Measurements from ENCODE around the gene SNCA.

SNCA gene

DNA sequence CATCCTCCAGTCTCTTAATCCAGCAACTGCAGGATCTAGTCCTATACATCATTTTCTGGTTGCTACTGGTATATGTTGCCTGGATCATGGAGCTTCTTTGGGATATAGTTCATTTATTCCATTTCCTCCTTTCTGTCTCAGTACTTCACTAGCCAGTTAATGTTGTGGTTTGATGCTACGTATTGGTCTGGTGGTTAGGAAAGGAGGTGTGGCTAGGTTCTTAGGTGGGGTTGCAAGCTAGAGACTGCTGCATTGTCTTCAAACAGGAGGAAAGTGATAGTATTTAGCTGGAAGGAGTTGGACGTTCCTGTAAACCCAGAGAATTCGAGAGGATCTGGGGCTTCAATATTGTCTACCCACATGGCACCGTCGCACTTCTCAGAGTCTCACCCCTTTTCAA lies 129.5 kb downstream of the SNCA start:
- no peak for DNase-seq (ENCODE audit: low spot score)

DNA sequence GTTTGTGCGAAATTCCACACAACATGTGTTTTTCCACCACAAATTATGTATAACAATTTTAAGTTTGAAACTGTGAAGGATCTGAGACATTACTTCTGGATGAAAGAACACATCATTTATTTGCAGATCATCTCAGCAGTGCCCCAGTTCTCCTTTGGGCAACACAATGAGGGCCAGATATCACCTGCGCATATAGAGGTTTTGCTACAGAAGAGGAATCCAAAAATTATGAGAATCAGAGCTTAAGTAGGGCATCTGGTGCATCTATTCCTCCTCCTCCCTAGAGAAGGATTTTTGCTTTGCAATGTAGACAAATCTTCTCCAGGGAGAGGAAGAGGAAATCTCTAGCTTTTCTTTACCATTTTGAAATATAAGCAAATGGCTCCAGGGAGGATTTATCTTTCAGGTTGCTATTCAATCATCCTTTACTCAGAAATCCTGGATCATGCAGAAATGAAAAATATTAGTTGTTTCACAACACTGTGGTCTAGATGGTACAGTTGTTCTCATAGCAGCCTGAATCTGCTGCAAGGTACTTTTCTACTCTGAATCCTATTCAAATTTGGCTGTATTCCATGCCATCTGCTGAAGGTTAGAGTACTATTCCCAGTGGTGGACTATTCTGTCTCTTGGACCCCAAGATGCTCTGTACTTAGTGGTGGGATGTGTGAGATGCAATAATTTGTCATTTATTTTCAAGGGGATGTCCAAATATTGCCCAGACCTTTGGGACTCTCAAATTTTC lies 132.1 kb downstream of the SNCA start:
- DNase-seq (ENCODE audit: low spot score), result no peak

DNA sequence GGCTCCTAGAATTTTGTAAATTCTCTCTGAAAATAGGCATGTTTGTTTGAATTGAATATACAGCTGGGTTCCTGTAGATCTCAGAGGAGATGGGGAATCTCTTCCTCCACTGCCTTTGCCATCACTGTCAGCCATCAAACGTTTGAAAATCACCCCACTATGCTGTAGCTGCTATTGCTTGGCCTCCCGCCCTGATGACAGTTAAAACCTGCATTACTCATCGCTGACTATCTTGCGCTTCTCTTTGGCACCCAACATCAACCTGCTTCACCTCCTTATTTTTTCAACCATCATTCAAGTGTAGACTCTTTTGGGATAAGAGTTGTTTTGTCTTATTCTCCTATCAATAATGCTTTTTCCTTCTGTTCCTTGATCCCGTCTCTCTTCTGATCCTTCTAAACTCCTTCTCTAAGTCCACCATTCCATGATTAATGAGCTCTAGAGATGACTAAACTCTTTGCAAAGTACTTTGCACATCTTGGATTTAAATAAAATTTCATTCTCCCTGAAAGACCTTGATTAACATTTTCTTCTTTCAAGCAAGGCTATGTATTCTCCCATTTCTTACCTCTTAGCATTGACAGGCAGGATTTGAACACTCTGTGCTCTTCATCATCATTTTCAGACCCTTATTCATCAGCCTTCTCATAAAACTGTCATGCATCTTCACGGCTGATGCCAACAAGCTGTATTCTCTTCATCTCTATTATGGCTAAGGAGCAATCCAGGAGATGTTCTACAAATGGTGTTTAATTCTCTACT lies 133.0 kb downstream of the SNCA start:
- DNase-seq (ENCODE audit: low spot score), result no peak

DNA sequence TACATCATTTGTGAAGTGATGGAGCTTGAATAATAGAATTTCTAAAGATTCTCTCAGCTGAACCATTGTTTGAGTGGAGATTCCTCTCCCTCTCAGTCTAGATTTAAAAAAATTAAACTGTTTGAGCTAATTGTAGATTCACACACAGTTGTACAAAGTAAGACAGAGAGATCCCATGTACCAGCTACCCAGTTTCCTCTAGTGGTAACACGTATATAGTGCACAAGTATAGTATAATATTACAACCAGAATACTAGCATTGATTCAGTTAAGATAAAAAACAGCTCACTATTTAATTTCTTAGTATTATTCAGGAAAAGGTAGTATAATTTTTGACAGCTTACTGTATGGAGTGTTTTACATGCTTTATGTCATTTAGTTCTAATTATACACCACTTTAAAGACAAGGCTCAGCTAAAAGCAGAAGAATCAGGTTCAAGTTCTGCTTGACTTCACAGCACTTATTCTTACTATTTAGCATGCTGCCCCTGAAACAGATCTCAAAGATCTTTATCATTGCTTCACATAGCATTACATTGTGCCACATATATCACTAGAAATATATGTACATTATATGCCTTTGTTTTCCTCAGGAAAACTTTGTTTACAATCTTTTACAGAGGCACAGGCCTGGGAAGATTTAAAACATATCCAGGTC lies 136.1 kb downstream of the SNCA start:
- no peak for DNase-seq (ENCODE audit: low spot score)

DNA sequence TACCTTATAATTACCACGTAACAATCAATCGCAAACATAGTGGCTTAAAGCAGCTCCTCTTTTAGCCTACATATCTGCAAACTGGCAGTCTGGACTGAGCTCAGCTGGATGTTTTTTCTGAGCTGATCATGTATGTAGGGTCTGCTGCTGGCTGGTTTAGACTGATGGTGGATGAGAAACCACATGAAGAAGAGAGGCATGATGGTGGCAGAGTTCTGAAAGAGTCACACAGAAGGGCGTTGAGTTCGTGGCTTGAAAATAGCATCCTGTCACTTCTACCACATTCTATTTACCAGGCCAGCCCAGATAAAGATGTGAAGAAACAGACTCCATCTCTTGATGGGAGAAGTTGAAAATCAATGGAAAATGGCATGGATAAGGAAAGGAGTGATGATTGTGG lies 151.3 kb downstream of the SNCA start:
- DNase-seq (ENCODE audit: low spot score), result no peak

DNA sequence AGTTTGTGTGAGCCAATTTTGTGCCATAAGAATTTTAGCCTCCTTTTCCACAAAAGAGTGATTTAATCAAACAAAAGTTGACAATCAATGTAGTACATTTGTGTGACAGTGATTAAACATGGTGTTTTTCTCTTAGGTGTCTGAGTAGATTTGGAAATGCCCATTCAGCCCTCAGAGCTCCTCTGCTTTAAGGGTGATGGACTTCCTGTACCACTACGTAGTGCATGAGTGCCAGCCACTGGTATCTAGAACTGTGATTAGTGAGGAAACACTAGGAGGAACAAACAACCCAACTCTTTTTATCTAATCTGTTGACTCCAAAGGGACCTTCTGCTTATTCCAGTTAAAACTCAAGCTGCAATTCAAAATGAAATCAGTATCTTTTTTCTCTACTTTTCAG lies 151.7 kb downstream of the SNCA start:
- DNase-seq (ENCODE audit: low spot score), result no peak

DNA sequence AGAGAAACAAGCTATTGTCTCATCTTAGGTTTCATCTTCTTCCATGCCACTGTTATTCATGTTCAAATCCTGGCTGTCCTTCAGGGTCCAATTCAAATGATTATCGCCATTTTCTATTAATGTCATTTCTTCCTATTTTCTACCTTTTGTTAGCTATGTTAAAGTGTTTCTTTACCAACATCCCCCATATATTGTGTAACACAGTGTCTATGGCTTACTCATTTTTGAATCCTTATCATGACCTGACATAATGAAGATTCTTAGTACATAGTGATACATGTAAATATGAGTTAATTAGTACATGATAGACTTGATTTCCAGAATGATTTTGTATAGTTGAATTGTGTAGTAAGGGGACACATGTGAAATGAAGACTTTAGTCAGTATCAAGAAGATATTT lies 152.4 kb downstream of the SNCA start:
- no peak for DNase-seq (ENCODE audit: low spot score)

DNA sequence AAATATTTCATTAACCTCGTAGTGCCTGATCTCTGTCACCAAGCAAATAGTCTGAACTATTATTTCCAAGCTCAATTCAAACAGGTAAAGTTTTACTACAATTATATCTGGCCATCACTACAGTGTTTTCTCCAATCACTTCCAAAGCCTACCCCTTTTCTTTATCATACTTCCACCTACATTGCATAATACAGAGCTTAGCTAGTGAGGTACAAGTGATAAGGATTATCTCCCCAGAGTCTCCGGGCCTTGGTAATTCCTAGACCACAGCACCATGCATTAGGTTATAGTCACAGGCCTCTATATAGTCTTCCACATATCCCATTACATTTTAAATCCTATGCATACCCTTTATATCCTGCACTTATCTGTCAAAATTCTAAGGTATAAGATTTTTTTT lies 154.2 kb downstream of the SNCA start:
- no peak for DNase-seq (ENCODE audit: low spot score)

DNA sequence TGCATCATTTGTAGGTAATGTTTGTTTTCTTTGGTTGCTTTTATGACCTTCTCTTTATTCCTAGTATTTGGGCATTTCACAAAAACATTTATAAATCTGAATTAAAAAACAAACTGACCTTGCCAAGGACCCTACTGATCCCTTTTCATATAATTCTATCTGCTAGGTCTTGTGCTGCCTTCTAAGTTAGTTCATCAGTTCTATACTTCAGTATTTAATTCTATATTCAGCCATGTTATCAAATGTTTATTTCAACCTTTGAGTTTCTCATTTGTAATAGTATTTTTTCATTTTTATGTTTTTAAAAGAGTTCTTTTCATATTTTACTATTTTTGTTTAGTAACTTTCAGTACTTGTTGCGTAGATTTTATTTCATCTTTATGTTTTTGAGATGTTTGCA lies 155.3 kb downstream of the SNCA start:
- DNase-seq (ENCODE audit: low spot score), result no peak

DNA sequence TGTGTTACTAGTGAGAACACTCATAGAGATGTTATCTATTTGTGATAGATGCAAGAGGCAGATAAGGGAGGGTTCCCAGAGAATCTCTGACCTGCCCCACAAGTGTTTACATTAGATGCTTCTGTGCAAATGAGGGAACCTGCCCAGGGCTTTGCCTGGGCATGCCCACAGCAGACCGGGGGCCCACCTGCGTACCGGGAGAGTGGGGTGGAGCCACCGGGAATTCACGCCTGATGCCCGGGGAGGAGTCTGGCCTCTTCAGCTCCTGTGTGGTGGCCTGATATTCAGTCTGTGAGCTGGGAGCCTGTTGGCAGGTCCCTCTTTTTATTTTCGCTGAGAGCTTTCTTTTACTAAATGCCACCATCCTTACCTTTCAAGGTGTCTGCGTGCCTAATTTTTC lies 155.7 kb downstream of the SNCA start:
- no peak for DNase-seq (ENCODE audit: low spot score)

DNA sequence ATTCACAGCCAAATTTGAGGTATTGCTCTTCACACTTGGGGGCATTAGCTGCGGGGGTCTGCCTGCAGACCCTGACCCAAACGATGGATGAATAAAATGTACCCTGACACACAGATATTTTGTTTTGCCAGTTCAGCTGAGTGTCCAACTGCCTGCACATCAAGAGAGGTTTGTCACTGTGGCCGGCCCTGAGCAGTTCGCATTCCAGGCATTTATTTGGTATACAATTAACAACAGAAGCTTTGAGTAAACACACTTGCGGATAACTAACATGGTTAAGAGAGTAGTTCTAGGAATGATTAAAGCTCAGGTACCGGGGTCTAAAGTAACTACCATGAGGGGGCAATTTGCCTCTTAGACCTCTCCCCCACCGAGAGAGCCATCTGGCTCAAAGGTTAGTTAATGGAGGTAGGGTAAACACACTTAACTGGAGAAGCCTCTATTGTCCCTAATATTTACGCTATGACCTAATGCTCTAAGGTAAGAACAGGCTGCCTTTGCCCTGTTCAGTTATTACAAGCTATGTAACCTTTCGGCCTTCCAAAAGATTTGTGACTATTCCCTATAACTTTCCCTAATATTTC lies 162.0 kb downstream of the SNCA start:
- no peak for DNase-seq (ENCODE audit: low spot score)

Measured in CD4-positive, alpha-beta T cell treated with Interleukin-15 for 4 hours (primary cell).